Mucosa of rectum (tissue), 2 donors: Measurements from ENCODE around the gene SOX2.

Source experiments
- H3K27ac ChIP-seq, 2 donors: one replicate each; pipeline ENCODE4 v1.7.0; 2013; ENCODE audit warnings: inconsistent platforms in 2 of 2, low read depth in 2 of 2, low read length in 2 of 2
- H3K27me3 ChIP-seq, 2 donors: one replicate each; pipeline ENCODE4 v1.7.0; 2013; ENCODE audit warnings: low read length in 2 of 2; ENCODE audit not compliant: control insufficient read depth in 2 of 2, insufficient read depth in 2 of 2
- H3K36me3 ChIP-seq, 2 donors: one replicate each; pipeline ENCODE4 v1.7.0; 2013; ENCODE audit warnings: low read length in 2 of 2; ENCODE audit not compliant: control insufficient read depth in 2 of 2, insufficient read depth in 2 of 2
- H3K4me1 ChIP-seq, 2 donors: one replicate each; pipeline ENCODE4 v1.7.0; 2013; ENCODE audit warnings: low read length in 2 of 2, mild to moderate bottlenecking in 1 of 2; ENCODE audit not compliant: control insufficient read depth in 2 of 2, insufficient read depth in 2 of 2
- H3K4me3 ChIP-seq, 2 donors: one replicate each; pipeline ENCODE4 v1.7.0; 2013; ENCODE audit warnings: low read length in 2 of 2
- H3K9ac ChIP-seq, 2 donors: one replicate each; pipeline ENCODE4 v1.7.0; 2013; ENCODE audit warnings: low read length in 2 of 2, low read depth in 1 of 2, mild to moderate bottlenecking in 1 of 2
- H3K9me3 ChIP-seq, 2 donors: one replicate each; pipeline ENCODE4 v1.7.0; 2013; ENCODE audit warnings: low read length in 2 of 2; ENCODE audit not compliant: control insufficient read depth in 2 of 2
- donor health status: healthy.
- donor health status: Normal muscosa, but diverticular disease.

The SOX2 gene

GRCh38 chr3:181715571-181716340 is 4.0 kb downstream of the SOX2 start:
- Histone ChIP-seq H3K9me3 (no peaks in the 10 kb centered on the region), H3K27me3 (peaks cover 67 to 85% of the 10 kb centered on the region in 2 donors), H3K4me1 (peaks cover 8 to 9% of the 10 kb centered on the region in 2 donors), H3K27ac (no peak overlapping the region), H3K4me3 (no peak overlapping the region), H3K9ac (no peak overlapping the region), H3K36me3 (no peaks in the 10 kb centered on the region)

- no peak overlapping the region for H3K9ac ChIP-seq
Measured at GRCh38 chr3:181716966-181717365, 5.2 kb downstream of the SOX2 start.

GRCh38 chr3:181717549-181718171 is 5.9 kb downstream of the SOX2 start:
- H3K27ac ChIP-seq = no peak overlapping the region

More at GRCh38 chr3:181716966-181717365, 5.2 kb downstream of the SOX2 start:
- Histone ChIP-seq H3K4me3 (no peak overlapping the region), H3K9me3 (no peaks in the 10 kb centered on the region), H3K4me1 (peaks cover 3 to 6% of the 10 kb centered on the region in 2 donors), H3K27me3 (peaks cover 73 to 86% of the 10 kb centered on the region in 2 donors), H3K27ac (no peak overlapping the region), H3K36me3 (no peaks in the 10 kb centered on the region)

GRCh38 chr3:181718369-181718768 is 6.6 kb downstream of the SOX2 start:
- H3K27ac ChIP-seq = no peak overlapping the region

More at GRCh38 chr3:181717549-181718171, 5.9 kb downstream of the SOX2 start:
- Histone ChIP-seq H3K9ac (no peak overlapping the region), H3K4me3 (no peak overlapping the region), H3K36me3 (no peaks in the 10 kb centered on the region), H3K27me3 (peaks cover 76 to 90% of the 10 kb centered on the region in 2 donors), H3K9me3 (no peaks in the 10 kb centered on the region), H3K4me1 (peaks cover 3 to 4% of the 10 kb centered on the region in 2 donors)

GRCh38 chr3:181718987-181719911 is 7.5 kb downstream of the SOX2 start:
- Histone ChIP-seq H3K9ac (no peak overlapping the region), H3K4me1 (no peaks in the 10 kb centered on the region)

More at GRCh38 chr3:181718369-181718768, 6.6 kb downstream of the SOX2 start:
- H3K9me3 ChIP-seq = no peaks in the 10 kb centered on the region
- no peaks in the 10 kb centered on the region for H3K36me3 ChIP-seq
- H3K27me3 ChIP-seq = peaks cover 76 to 89% of the 10 kb centered on the region in 2 donors
- H3K9ac ChIP-seq = no peak overlapping the region
- H3K4me1 ChIP-seq = no peaks in the 10 kb centered on the region
- H3K4me3 ChIP-seq = no peak overlapping the region

GRCh38 chr3:181719991-181720680 is 8.4 kb downstream of the SOX2 start:
- Histone ChIP-seq H3K9ac (no peak overlapping the region), H3K27me3 (peaks cover 80 to 91% of the 10 kb centered on the region in 2 donors), H3K27ac (no peak overlapping the region), H3K4me1 (no peaks in the 10 kb centered on the region), H3K4me3 (no peak overlapping the region), H3K9me3 (no peaks in the 10 kb centered on the region), H3K36me3 (no peaks in the 10 kb centered on the region)

More at GRCh38 chr3:181718987-181719911, 7.5 kb downstream of the SOX2 start:
- no peaks in the 10 kb centered on the region for H3K9me3 ChIP-seq
- H3K36me3 ChIP-seq = no peaks in the 10 kb centered on the region
- peaks cover 79 to 91% of the 10 kb centered on the region in 2 donors for H3K27me3 ChIP-seq
- H3K27ac ChIP-seq = no peak overlapping the region
- no peak overlapping the region for H3K4me3 ChIP-seq

GRCh38 chr3:181721046-181721875 is 9.5 kb downstream of the SOX2 start:
- H3K9me3 ChIP-seq = no peaks in the 10 kb centered on the region
- peaks cover 0 to under 1% of the 10 kb centered on the region in 2 donors for H3K4me1 ChIP-seq
- no peak overlapping the region for H3K27ac ChIP-seq
- H3K27me3 ChIP-seq = peaks cover 79 to 92% of the 10 kb centered on the region in 2 donors
- H3K36me3 ChIP-seq = no peaks in the 10 kb centered on the region
- no peak overlapping the region for H3K4me3 ChIP-seq
- no peak overlapping the region for H3K9ac ChIP-seq

GRCh38 chr3:181722156-181722555 is 10.4 kb downstream of the SOX2 start:
- Histone ChIP-seq H3K4me3 (no peak overlapping the region), H3K27ac (no peak overlapping the region), H3K9ac (no peak overlapping the region), H3K9me3 (no peaks in the 10 kb centered on the region), H3K36me3 (no peaks in the 10 kb centered on the region), H3K4me1 (peaks cover 0 to 7% of the 10 kb centered on the region in 2 donors), H3K27me3 (peaks cover 83 to 97% of the 10 kb centered on the region in 2 donors)
